ENCODE results near the gene MARCHF6. TPM values are rescaled to one million over a fixed set of nuclear protein-coding genes. Genes with fewer than 3 reads are reported as not detected.

Gene MARCHF6
- total and polyA plus RNA-seq, 8 donors = 123 to 188 (median 164) TPM

- intact Hi-C loops (cut with DNase I) = no loop called here
- Histone ChIP-seq H3K4me3 (no peak overlapping the region), H3K27me3 (no peaks in the 10 kb centered on the region), H3K9me3 (no peaks in the 10 kb centered on the region), H3K36me3 (peaks cover 0 to 91% of the 10 kb centered on the region in 2 donors), H3K27ac (no peak overlapping the region), H3K4me1 (peaks cover 0 to 6% of the 10 kb centered on the region in 2 donors)
- ATAC-seq (no peak), DNase-seq (no peak)
- TF ChIP-seq CTCF (IDR thresholded peaks at IDR 0.05) = no peak
Measured at GRCh38 chr5:10399839-10400238, 46.3 kb downstream of the MARCHF6 start.

- no peak for TF ChIP-seq CTCF (IDR thresholded peaks at IDR 0.05)
- Histone ChIP-seq H3K4me3 (no peak overlapping the region), H3K27ac (peak overlapping the region in 1 of 2 donors; percentile 21), H3K36me3 (peaks cover 0 to 91% of the 10 kb centered on the region in 2 donors), H3K4me1 (peaks cover 0 to 6% of the 10 kb centered on the region in 2 donors), H3K9me3 (no peaks in the 10 kb centered on the region), H3K27me3 (no peaks in the 10 kb centered on the region)
- no peak for DNase-seq
- intact Hi-C loops (cut with DNase I) = no loop called here
- ATAC-seq = no peak
Measured at GRCh38 chr5:10400411-10400810, 46.9 kb downstream of the MARCHF6 start.

GRCh38 chr5:10400831-10401230 lies 47.3 kb downstream of the MARCHF6 start:
- intact Hi-C loops (cut with DNase I) = no loop called here
- DNase-seq (peak in 2 of 4 donors; percentile 37 to 73), ATAC-seq (peak; percentile 37)
- Histone ChIP-seq H3K4me3 (no peak overlapping the region), H3K27me3 (no peaks in the 10 kb centered on the region), H3K9me3 (no peaks in the 10 kb centered on the region), H3K27ac (peak overlapping the region in 1 of 2 donors; percentile 21), H3K4me1 (peaks cover 0 to 6% of the 10 kb centered on the region in 2 donors), H3K36me3 (peaks cover 0 to 91% of the 10 kb centered on the region in 2 donors)
- no peak for TF ChIP-seq CTCF (IDR thresholded peaks at IDR 0.05)

GRCh38 chr5:10401498-10401897 lies 48.0 kb downstream of the MARCHF6 start:
- no peak overlapping the region for H3K27ac ChIP-seq
- DNase-seq (peak in 2 of 4 donors; percentile 92 to 94), ATAC-seq (peak; percentile 56)
- TF ChIP-seq CTCF (IDR thresholded peaks at IDR 0.05) = no peak
- H3K27me3 ChIP-seq = no peaks in the 10 kb centered on the region
- intact Hi-C loops (cut with DNase I) = no loop called here
- H3K4me3 ChIP-seq = no peak overlapping the region
- no peaks in the 10 kb centered on the region for H3K9me3 ChIP-seq
- H3K36me3 ChIP-seq = peaks cover 0 to 91% of the 10 kb centered on the region in 2 donors
- H3K4me1 ChIP-seq = peaks cover 0 to 6% of the 10 kb centered on the region in 2 donors

Other genes with a start within 250 kb of the MARCHF6 start
- gene ATPSCKMT, start 103.8 kb upstream of the MARCHF6 start, total RNA-seq = 10 to 100 TPM; 16.5 to 21.3 TPM
- 10 to 100 TPM; 19.1 to 22.2 (median 20.5) TPM for gene ATPSCKMT, start 103.8 kb upstream of the MARCHF6 start, polyA plus RNA-seq (ENCODE audit: insufficient read length in 6 of 6)
- 100 to 1,000 TPM; 127 to 219 TPM for gene CCT5, start 103.4 kb upstream of the MARCHF6 start, total RNA-seq
- gene CCT5, start 103.4 kb upstream of the MARCHF6 start, polyA plus RNA-seq (ENCODE audit: insufficient read length in 6 of 6) = 100 to 1,000 TPM; 179 to 204 (median 197) TPM
- 10 to 100 TPM; 19.2 to 26.9 TPM for gene CMBL, start 45.8 kb upstream of the MARCHF6 start, total RNA-seq
- 10 to 100 TPM; 17.3 to 25.2 (median 22.5) TPM for gene CMBL, start 45.8 kb upstream of the MARCHF6 start, polyA plus RNA-seq (ENCODE audit: insufficient read length in 6 of 6)
- 1 to 10 TPM in 1 of 2 donors, under 1 TPM in 1; 0.50 to 9.5 TPM for gene ROPN1L, start 88.2 kb downstream of the MARCHF6 start, total RNA-seq
- 1 to 10 TPM; 1.6 to 8.2 (median 5.1) TPM for gene ROPN1L, start 88.2 kb downstream of the MARCHF6 start, polyA plus RNA-seq (ENCODE audit: insufficient read length in 6 of 6)
- 1 to 10 TPM; 1.8 to 6.3 TPM for gene ANKRD33B, start 210.4 kb downstream of the MARCHF6 start, total RNA-seq
- gene ANKRD33B, start 210.4 kb downstream of the MARCHF6 start, polyA plus RNA-seq (ENCODE audit: insufficient read length in 6 of 6) = under 1 TPM; 0.53 to 0.79 (median 0.66) TPM